HCT116 (cell line): Measurements from ENCODE around the gene TBC1D2B. TPM values are rescaled to one million over a fixed set of nuclear protein-coding genes. Genes with fewer than 3 reads are reported as not detected.

ENCODE experiments used
- ATAC-seq: fragments of 200-7000 bp; cut with Tn5 transposase; 2 replicates; pipeline ENCODE4 v1.9.1; 2020; ENCODE audit warnings: mild to moderate bottlenecking, moderate library complexity
- BruUV-seq: library from RNA; stranded (reverse); fragments of 400-500 nt; replicated peaks from 2 replicates; lab custom pipeline; 2021; lab: Mats Ljungman, UMichigan
- CTCF ChIA-PET: fragments of 300-600 bp; sonication (Branson Sonifier 250); formaldehyde crosslinking; loops from one replicate; lab custom pipeline; 2021; ENCODE audit warnings: antibody characterized with exemption; lab: Charles Lee
- POLR2A ChIA-PET: fragments of 300-600, 350-600 bp; sonication (Branson Sonifier 250); formaldehyde crosslinking; loops from one replicate; lab custom pipeline; 2021; ENCODE audit warnings: antibody characterized with exemption; lab: Charles Lee
- RAD21 ChIA-PET, 2 experiments: fragments of 300-600 bp; sonication (Branson Sonifier 250); formaldehyde crosslinking; loops; one replicate each; lab custom pipeline; 2023; ENCODE audit warnings: low total read pairs in 2 of 2; ENCODE audit not compliant: uncharacterized antibody in 2 of 2, unreplicated experiment in 2 of 2, low non-redundant PET in 1 of 2; lab: Charles Lee
- DNase-seq: peaks from one replicate; pipeline ENCODE4 v3.0.0-alpha.2; 2010; ENCODE audit warnings: low read depth, low spot score
- H2AFZ ChIP-seq: fragments of 200-600 bp; shearing (Covaris generic), sonication (generic); 2 replicates; pipeline ENCODE4 v1.6.1; 2017; ENCODE audit warnings: low read depth, mixed run types, mixed read lengths, antibody characterized with exemption, low read length; ENCODE audit not compliant: poor library complexity, severe bottlenecking
- H3K27ac ChIP-seq: 2 replicates; pipeline ENCODE4 v1.5.1; 2012; ENCODE audit warnings: low read depth, low read length
- H3K27me3 ChIP-seq: fragments of 200-600 bp; sonication (generic); 2 replicates; pipeline ENCODE4 v1.6.1; 2016; ENCODE audit warnings: mixed run types, low read length, mixed read lengths; ENCODE audit not compliant: insufficient read depth
- H3K36me3 ChIP-seq, 2 experiments: fragments of 200-500 bp in 1 of 2; fragments of 200-600 bp in 1 of 2; sonication (Bioruptor generic) in 1 of 2; sonication (generic) in 1 of 2; 2 replicates each; pipeline versions ENCODE4 v1.5.1 to v1.6.1; 2014 to 2016; ENCODE audit warnings: low read length in 2 of 2, inconsistent platforms in 1 of 2, mixed read lengths in 1 of 2, mixed run types in 1 of 2; ENCODE audit not compliant: insufficient read depth in 2 of 2, control insufficient read depth in 1 of 2
- H3K4me1 ChIP-seq, 2 experiments: fragments of 200-600 bp in 1 of 2; sonication (generic) in 1 of 2; 2 replicates each; pipeline versions ENCODE4 v1.5.1 to v1.6.1; 2012 to 2017; ENCODE audit warnings: low read length in 2 of 2, inconsistent platforms in 1 of 2, mild to moderate bottlenecking in 1 of 2, mixed read lengths in 1 of 2, mixed run types in 1 of 2, moderate library complexity in 1 of 2; ENCODE audit not compliant: insufficient read depth in 2 of 2, control insufficient read depth in 1 of 2
- H3K4me2 ChIP-seq: fragments of 200-600 bp; sonication (generic); 2 replicates; pipeline ENCODE4 v1.6.1; 2017; ENCODE audit warnings: mixed run types, low read length, mixed read lengths
- H3K4me3 ChIP-seq, 2 experiments: fragments of 200-600 bp in 1 of 2; sonication (generic) in 1 of 2; replicated peaks in 1 of 2; 2 replicates each; pipeline ENCODE4 v1.5.1; 2011 to 2016; ENCODE audit warnings: low read length in 2 of 2, control low read depth in 1 of 2, low read depth in 1 of 2, mild to moderate bottlenecking in 1 of 2, mixed read lengths in 1 of 2, mixed run types in 1 of 2
- H3K79me2 ChIP-seq: fragments of 200-600 bp; sonication (generic); 2 replicates; pipeline ENCODE4 v1.6.1; 2017; ENCODE audit warnings: mild to moderate bottlenecking, mixed run types, low read length, moderate library complexity, mixed read lengths; ENCODE audit not compliant: insufficient read depth
- H3K9ac ChIP-seq: fragments of 200-600 bp; sonication (generic); 2 replicates; pipeline ENCODE4 v1.6.1; 2016; ENCODE audit warnings: low read length, mixed read lengths
- H3K9me2 ChIP-seq: fragments of 200-600 bp; sonication (generic), shearing (Covaris generic); 2 replicates; pipeline ENCODE4 v1.6.1; 2017; ENCODE audit warnings: mixed run types, mild to moderate bottlenecking, moderate library complexity; ENCODE audit not compliant: insufficient read depth
- H3K9me3 ChIP-seq, 2 experiments: fragments of 200-500 bp in 1 of 2; fragments of 200-600 bp in 1 of 2; sonication (Bioruptor generic) in 1 of 2; sonication (generic) in 1 of 2; 2 replicates each; pipeline ENCODE4 v1.6.1; 2014 to 2017; ENCODE audit warnings: low read length in 2 of 2, mixed read lengths in 2 of 2, inconsistent platforms in 1 of 2, low read depth in 1 of 2, mild to moderate bottlenecking in 1 of 2, mixed run types in 1 of 2, moderate library complexity in 1 of 2; ENCODE audit not compliant: control insufficient read depth in 1 of 2, insufficient read depth in 1 of 2
- H4K20me1 ChIP-seq: fragments of 200-600 bp; sonication (generic), shearing (Covaris generic); 2 replicates; pipeline ENCODE4 v1.6.1; 2017; ENCODE audit warnings: mixed run types, mild to moderate bottlenecking, moderate library complexity; ENCODE audit not compliant: insufficient read depth
- EZH2 ChIP-seq: fragments of 200-600 bp; sonication (generic); IDR thresholded peaks from 2 replicates; pipeline ENCODE4 v1.6.1; 2017; ENCODE audit warnings: antibody characterized with exemption, mixed run types
- POLR2A ChIP-seq: IDR thresholded peaks from 2 replicates; pipeline ENCODE4 v1.7.0; 2011; ENCODE audit warnings: borderline replicate concordance; ENCODE audit not compliant: insufficient read depth, insufficient read length; ENCODE audit errors: extremely low read depth
- SIN3A ChIP-seq: IDR thresholded peaks from 2 replicates; pipeline ENCODE4 v1.6.1; 2012; ENCODE audit warnings: low read depth
- intact Hi-C: fragments of 100-400 bp; cut with micrococcal nuclease; formaldehyde crosslinking; loops from 2 replicates; pipeline ENCODE4 v1.10.0; 2022
- total RNA-seq: library from RNA; stranded (reverse); gene quantifications from one replicate; pipeline ENCODE4 v1.2.1, GENCODE V29; 2021; ENCODE audit not compliant: unreplicated experiment

TBC1D2B gene
- total RNA-seq, 1 experiment from 2014 or later: 16.6 TPM

DNA sequence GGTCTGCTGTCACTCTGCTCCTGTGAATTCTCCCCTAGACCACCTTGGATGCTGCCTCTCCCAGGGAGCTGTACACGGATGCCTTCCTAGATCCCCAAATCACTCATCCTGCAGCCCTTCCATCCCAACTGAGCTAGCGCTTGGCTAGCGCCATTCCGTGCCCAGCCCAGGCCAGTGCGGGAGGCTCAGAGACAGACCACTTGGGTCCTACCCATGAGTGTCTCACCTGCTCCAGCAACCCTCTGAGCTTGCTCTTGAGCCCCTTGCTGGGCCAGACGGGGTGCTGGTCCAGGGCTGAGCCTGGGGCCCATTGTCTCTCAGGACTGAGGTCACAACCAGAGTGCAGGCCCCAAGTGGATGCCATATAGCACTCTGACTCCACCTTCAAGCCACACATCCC, 32.6 kb upstream of the TBC1D2B start:
- no peaks in the 10 kb centered on the region for H3K9me3 ChIP-seq
- no peak overlapping the region for H3K4me3 ChIP-seq
- ChIA-PET RAD21 (no interaction called here), CTCF (interaction anchor here (1.4 to 5.1 kb wide), 3 partner anchors 86 to 151 kb away, joined by 7 to 70 read pairs (median 26); no protein-coding TSS in a partner anchor), POLR2A (no interaction called here)
- no peak overlapping the region for H2AFZ ChIP-seq
- intact Hi-C loops: no loop called here
- H3K27ac ChIP-seq: no peak overlapping the region
- H3K9ac ChIP-seq: no peak overlapping the region
- no TSS peak for BruUV-seq
- no peak for TF ChIP-seq EZH2
- no peak for ATAC-seq
- no peak for DNase-seq
- H3K4me1 ChIP-seq: 0 out of 4 replicates have a peak, but pooled peaks cover 0 to 6% of the 10 kb centered on the region in 2 experiments
- H3K36me3 ChIP-seq: no peaks in the 10 kb centered on the region
- no peaks in the 10 kb centered on the region for H3K27me3 ChIP-seq
- no peaks in the 10 kb centered on the region for H3K9me2 ChIP-seq
- no peak overlapping the region for H3K4me2 ChIP-seq
- no peaks in the 10 kb centered on the region for H3K79me2 ChIP-seq
- no peaks in the 10 kb centered on the region for H4K20me1 ChIP-seq

DNA sequence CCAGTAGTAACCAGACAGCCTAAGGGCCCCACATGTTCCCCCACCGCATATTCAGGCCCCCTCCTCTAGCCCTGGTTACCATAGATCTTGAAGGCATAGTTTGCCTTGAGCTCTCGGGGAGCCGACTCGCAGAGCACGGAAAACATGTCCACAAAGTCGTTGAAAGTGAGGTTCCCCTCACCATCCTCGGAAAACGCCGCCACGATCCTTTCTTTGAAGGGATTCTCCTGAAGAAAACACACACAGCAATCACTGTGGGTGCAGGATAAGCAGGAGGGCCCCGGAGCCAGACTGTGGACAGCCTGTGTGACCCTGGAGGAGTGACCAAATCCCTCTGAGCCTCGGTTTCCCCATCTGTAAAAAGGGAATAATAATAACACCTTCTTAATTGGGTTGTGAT, 31.6 kb upstream of the TBC1D2B start:
- H3K4me2 ChIP-seq: no peak overlapping the region
- RAD21 ChIA-PET: interaction anchor here in 1 of 2 experiments (0.6 to 2.1 kb wide), 2 partner anchors 109 to 150 kb away, joined by 4 to 18 read pairs; no protein-coding TSS in a partner anchor
- POLR2A ChIA-PET: no interaction called here
- H3K9me2 ChIP-seq: no peaks in the 10 kb centered on the region
- H3K4me1 ChIP-seq: 0 out of 4 replicates have a peak, but pooled peaks cover 0 to 6% of the 10 kb centered on the region in 2 experiments
- H3K27me3 ChIP-seq: no peaks in the 10 kb centered on the region
- H3K36me3 ChIP-seq: no peaks in the 10 kb centered on the region
- BruUV-seq: no TSS peak
- H3K27ac ChIP-seq: no peak overlapping the region
- intact Hi-C loops: no loop called here
- no peaks in the 10 kb centered on the region for H3K79me2 ChIP-seq
- H3K4me3 ChIP-seq: no peak overlapping the region
- H3K9ac ChIP-seq: no peak overlapping the region
- DNase-seq: no peak
- no peak for TF ChIP-seq POLR2A
- no peak for TF ChIP-seq SIN3A
- no peaks in the 10 kb centered on the region for H3K9me3 ChIP-seq
- no peak overlapping the region for H2AFZ ChIP-seq
- ATAC-seq: no peak
- no peaks in the 10 kb centered on the region for H4K20me1 ChIP-seq
- CTCF ChIA-PET: interaction anchor here (1.3 to 5.1 kb wide), 7 partner anchors 14 to 150 kb away, joined by 6 to 70 read pairs (median 11); no protein-coding TSS in a partner anchor
